Measurements from ENCODE around the gene SFMBT2. TPM values are rescaled to one million over a fixed set of nuclear protein-coding genes. Genes with fewer than 3 reads are reported as not detected.

SFMBT2 gene
- total RNA-seq, 6 experiments from 2014 or later, result 1.4 to 3.4 (median 1.8) TPM

GRCh38 chr10:7231509-7232414, 179.1 kb downstream of the SFMBT2 start:
- DNase-seq, result no peak
- Histone ChIP-seq H3K4me3 (no peak overlapping the region), H3K27me3 (no peaks in the 10 kb centered on the region), H3K9me3 (peaks cover 0 to 4% (median 0%) of the 10 kb centered on the region in 4 donors), H3K36me3 (no peaks in the 10 kb centered on the region), H3K27ac (no peak overlapping the region), H3K4me1 (peaks cover 0 to 32% (median 3%) of the 10 kb centered on the region in 4 donors)
- ATAC-seq, result peak; percentile 42 to 49 (median 46)
- TF ChIP-seq, protein P1, sequence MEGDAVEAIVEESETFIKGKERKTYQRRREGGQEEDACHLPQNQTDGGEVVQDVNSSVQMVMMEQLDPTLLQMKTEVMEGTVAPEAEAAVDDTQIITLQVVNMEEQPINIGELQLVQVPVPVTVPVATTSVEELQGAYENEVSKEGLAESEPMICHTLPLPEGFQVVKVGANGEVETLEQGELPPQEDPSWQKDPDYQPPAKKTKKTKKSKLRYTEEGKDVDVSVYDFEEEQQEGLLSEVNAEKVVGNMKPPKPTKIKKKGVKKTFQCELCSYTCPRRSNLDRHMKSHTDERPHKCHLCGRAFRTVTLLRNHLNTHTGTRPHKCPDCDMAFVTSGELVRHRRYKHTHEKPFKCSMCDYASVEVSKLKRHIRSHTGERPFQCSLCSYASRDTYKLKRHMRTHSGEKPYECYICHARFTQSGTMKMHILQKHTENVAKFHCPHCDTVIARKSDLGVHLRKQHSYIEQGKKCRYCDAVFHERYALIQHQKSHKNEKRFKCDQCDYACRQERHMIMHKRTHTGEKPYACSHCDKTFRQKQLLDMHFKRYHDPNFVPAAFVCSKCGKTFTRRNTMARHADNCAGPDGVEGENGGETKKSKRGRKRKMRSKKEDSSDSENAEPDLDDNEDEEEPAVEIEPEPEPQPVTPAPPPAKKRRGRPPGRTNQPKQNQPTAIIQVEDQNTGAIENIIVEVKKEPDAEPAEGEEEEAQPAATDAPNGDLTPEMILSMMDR (IDR thresholded peaks at IDR 0.05), result no peak
- TF ChIP-seq POLR2A (IDR thresholded peaks at IDR 0.05), result no peak
- 30% methylated on average over 9 of the region's 9 CpGs for WGBS (ENCODE audit: insufficient coverage, low coverage, low lambda C conversion rate, missing lambda C conversion rate)
- intact Hi-C loops (cut with DNase I), result no loop called here

GRCh38 chr10:7230951-7231350, 179.9 kb downstream of the SFMBT2 start:
- Histone ChIP-seq H3K4me1 (peaks cover 0 to 32% (median 3%) of the 10 kb centered on the region in 4 donors), H3K27me3 (no peaks in the 10 kb centered on the region), H3K9me3 (no peaks in the 10 kb centered on the region), H3K27ac (no peak overlapping the region), H3K36me3 (no peaks in the 10 kb centered on the region), H3K4me3 (no peak overlapping the region)
- DNase-seq (no peak), ATAC-seq (no peak)
- intact Hi-C loops (cut with DNase I), result no loop called here
- WGBS (ENCODE audit: insufficient coverage, low coverage, low lambda C conversion rate, missing lambda C conversion rate), result 54% methylated on average over 4 of the region's 4 CpGs
- TF ChIP-seq POLR2A (IDR thresholded peaks at IDR 0.05), result no peak
- TF ChIP-seq, protein P1 (IDR thresholded peaks at IDR 0.05), result no peak

- no peak overlapping the region for H3K27ac ChIP-seq
- ATAC-seq (no peak), DNase-seq (no peak)
- peaks cover 0 to 32% (median 3%) of the 10 kb centered on the region in 4 donors for H3K4me1 ChIP-seq
- H3K4me3 ChIP-seq, result no peak overlapping the region
- WGBS (ENCODE audit: insufficient coverage, low coverage, low lambda C conversion rate, missing lambda C conversion rate), result 64% methylated on average over 4 of the region's 4 CpGs
- TF ChIP-seq, protein P1 (IDR thresholded peaks at IDR 0.05), result no peak
- no peak for TF ChIP-seq POLR2A (IDR thresholded peaks at IDR 0.05)
- no peaks in the 10 kb centered on the region for H3K9me3 ChIP-seq
- H3K36me3 ChIP-seq, result no peaks in the 10 kb centered on the region
- no peaks in the 10 kb centered on the region for H3K27me3 ChIP-seq
- intact Hi-C loops (cut with DNase I), result no loop called here
Measured at GRCh38 chr10:7230036-7230435, 180.8 kb downstream of the SFMBT2 start.

- H3K4me1 ChIP-seq, result no peaks in the 10 kb centered on the region
- no peak overlapping the region for H3K27ac ChIP-seq
- no peak overlapping the region for H3K4me3 ChIP-seq
- no peaks in the 10 kb centered on the region for H3K27me3 ChIP-seq
- H3K36me3 ChIP-seq, result no peaks in the 10 kb centered on the region
- intact Hi-C loops (cut with DNase I), result no loop called here
- TF ChIP-seq POLR2A (IDR thresholded peaks at IDR 0.05), result no peak
- TF ChIP-seq, protein P1 (IDR thresholded peaks at IDR 0.05), result no peak
- ATAC-seq (no peak), DNase-seq (no peak)
- peaks cover 0 to 6% (median 0%) of the 10 kb centered on the region in 4 donors for H3K9me3 ChIP-seq
- WGBS (ENCODE audit: insufficient coverage, low coverage, low lambda C conversion rate, missing lambda C conversion rate), result 69% methylated on average over 8 of the region's 8 CpGs
Measured at GRCh38 chr10:7225133-7225532, 185.7 kb downstream of the SFMBT2 start.

Measured in right lobe of liver (tissue), 6 donors.